MG63 (cell line): ENCODE data around the gene PPP2R5C. TPM values are rescaled to one million over a fixed set of nuclear protein-coding genes. Genes with fewer than 3 reads are reported as not detected.

Experiments used
- DNase-seq: peaks from one replicate; pipeline ENCODE4 v3.0.0-alpha.2; 2020
- H3K27me3 ChIP-seq: fragments of 250-450 bp; sonication (Bioruptor Pico); 2 replicates; pipeline ENCODE4 v1.5.1; 2020; ENCODE audit warnings: mild to moderate bottlenecking, moderate library complexity
- H3K36me3 ChIP-seq: fragments of 250-450 bp; sonication (Bioruptor Pico); 2 replicates; pipeline ENCODE4 v1.5.1; 2020; ENCODE audit warnings: mild to moderate bottlenecking, moderate library complexity
- H3K4me3 ChIP-seq: fragments of 250-450 bp; sonication (Bioruptor Pico); 2 replicates; pipeline ENCODE4 v1.5.1; 2020; ENCODE audit warnings: mild to moderate bottlenecking, moderate library complexity
- H3K9me3 ChIP-seq: fragments of 250-450 bp; sonication (Bioruptor Pico); 2 replicates; pipeline ENCODE4 v1.5.1; 2020; ENCODE audit warnings: mild to moderate bottlenecking, moderate library complexity
- total RNA-seq: library from RNA; depleted of rRNA; stranded (reverse); fragments of >200 nt; shearing (Covaris generic); gene quantifications from 2 replicates; pipeline ENCODE4 v1.2.3, GENCODE V29; 2014; ENCODE audit warnings: low replicate concordance

PPP2R5C gene
- total RNA-seq, 1 experiment from 2014 or later = 53.3 TPM

DNA sequence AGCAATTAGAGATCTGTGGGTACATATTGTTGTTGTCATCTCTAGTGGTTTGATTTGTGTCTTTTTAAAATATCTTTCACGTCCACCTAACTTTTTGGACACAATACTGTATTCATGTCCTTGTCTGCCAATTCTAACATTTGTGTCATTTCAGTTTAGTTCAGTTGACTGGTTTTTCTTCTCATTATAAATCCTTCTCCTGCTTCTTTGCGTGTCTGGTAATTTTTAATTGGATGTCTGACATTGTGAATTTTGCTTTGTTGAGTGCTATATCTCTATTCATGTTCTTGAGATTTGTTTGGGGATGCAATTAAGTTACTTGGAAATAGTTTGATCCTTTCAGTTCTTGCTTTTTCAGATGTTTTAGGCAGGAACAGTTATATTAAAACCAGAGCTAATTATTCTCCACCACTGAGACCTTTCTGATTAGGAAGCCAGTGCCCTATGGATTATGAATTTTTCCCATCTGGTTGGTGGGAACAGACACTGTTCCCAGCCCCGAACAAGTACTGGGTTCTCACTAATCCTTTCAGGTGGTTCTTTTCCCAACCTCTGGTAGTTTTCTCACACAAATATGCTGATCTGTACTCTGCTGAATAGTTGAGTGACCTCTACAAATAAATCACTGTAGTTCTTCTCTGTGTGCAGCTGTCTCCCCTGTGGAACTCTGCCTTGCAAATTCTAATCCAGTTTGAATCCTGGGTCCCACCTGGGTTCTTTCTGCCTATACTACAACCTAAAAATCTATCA lies 111.7 kb downstream of the PPP2R5C start:
- DNase-seq = no peak
- H3K36me3 ChIP-seq = no peaks in the 10 kb centered on the region
- no peaks in the 10 kb centered on the region for H3K9me3 ChIP-seq
- no peaks in the 10 kb centered on the region for H3K27me3 ChIP-seq
- H3K4me3 ChIP-seq = no peak overlapping the region

DNA sequence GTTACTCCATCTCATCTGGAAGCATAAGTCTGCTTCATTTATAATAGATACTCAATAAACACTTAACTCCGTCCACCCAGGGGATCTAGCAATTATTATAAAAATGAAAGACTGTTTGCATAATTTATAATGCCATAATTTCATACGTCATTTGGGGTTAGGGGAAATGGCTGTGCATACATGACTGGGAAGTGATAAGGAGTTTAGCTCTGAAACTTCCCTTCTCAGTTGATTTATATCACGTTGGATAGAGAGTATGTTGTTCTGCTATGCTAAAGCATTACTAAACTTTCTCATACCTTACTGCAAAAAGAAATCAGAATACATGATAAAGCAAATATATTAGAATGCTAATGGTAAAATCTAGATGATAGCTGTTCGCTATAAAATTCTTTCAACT lies 112.5 kb downstream of the PPP2R5C start:
- Histone ChIP-seq H3K9me3 (no peaks in the 10 kb centered on the region), H3K27me3 (no peaks in the 10 kb centered on the region), H3K36me3 (no peaks in the 10 kb centered on the region), H3K4me3 (no peak overlapping the region)
- no peak for DNase-seq

DNA sequence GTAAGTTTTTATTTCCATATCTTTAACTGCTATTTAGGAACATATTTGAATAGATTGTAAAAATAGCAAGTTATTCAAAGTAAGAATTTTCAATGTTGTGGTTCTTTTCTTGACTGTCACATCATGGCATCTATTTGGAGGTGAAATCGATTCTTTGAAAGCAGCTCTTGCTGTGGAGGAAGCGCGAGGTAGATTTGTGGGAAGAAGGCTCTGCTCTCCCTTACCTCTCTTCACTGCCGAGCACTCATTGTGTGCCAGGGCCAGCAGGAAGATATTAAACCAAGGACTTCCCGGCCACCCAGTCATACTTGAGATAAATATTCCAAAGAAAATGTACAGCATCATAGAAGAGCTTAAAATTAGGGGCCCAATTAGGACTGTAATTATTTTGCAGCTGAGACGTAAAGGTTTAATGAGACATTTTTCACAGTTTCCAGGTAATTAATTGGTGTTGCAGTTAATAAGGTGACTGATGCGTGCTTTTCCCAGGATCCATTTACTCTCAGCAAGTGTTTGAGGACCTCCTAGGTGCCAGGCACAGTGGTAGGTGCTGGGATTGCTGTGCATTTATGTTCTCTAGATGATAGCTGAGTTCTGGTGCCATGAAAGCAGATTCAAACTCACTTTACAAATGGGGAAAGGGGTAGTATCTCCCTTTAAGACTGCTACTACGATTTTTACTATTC lies 113.7 kb downstream of the PPP2R5C start:
- H3K36me3 ChIP-seq = no peaks in the 10 kb centered on the region
- no peaks in the 10 kb centered on the region for H3K27me3 ChIP-seq
- H3K4me3 ChIP-seq = no peak overlapping the region
- DNase-seq = no peak
- H3K9me3 ChIP-seq = no peaks in the 10 kb centered on the region

DNA sequence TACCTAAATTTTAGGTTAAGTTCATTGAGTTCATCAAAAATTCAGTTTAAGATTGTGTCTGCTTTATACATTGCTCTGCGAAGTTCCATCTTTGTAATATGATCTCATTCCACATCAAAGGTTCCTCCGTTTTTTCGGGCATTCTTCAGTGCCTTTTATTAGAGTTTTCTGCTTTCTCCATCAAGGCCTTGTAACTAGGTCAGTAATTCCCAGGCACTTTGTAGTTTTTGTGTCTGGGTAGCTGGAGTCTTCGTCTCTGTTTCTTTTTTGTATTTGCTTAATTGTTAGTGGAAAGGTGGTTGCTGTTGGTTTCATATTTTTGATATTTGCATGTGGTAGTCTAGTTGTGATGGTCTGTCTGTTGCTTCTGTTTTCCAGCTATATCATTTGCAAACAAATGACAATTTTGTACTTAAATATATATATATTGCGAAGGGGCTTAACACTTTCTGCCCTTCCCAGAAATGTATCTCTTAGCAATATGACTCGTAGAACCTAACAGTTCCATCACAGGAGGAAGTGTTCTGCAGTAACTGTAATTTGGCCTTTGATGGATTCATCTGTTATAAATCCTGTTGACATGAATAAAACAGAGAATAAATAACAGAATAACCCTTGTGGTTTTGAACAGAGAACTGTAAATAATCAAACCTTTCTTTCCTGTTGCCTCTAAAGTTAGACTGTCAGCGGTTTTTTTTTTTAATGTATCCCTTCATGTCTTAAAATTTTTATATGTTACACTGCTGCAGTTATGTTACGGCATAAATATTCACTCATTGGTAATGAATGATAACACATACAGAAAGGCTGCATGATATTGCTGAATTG lies 114.4 kb downstream of the PPP2R5C start:
- H3K9me3 ChIP-seq = no peaks in the 10 kb centered on the region

DNA sequence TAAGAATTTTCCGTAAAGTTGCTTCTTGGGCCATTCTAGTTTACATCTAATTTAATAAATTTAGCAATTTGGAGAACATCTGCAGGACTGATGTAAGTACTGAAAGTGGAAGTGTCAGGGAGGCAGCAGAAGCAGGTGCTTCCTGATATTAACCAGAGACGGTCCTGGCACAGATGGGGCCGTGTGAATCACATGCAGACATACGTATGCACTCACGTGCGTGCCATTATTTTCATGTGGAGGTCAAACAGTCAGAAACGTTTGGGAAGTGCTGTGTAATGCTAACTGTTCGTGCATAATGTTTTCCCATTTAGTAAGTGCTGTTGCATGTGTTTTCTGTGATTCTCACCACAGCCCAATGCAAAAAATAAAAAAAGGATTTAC lies 115.0 kb downstream of the PPP2R5C start:
- Histone ChIP-seq H3K27me3 (no peaks in the 10 kb centered on the region), H3K9me3 (no peaks in the 10 kb centered on the region), H3K4me3 (no peak overlapping the region), H3K36me3 (no peaks in the 10 kb centered on the region)
- peak; percentile 41 for DNase-seq

More for the DNA sequence above, 114.4 kb downstream of the PPP2R5C start:
- Histone ChIP-seq H3K4me3 (no peak overlapping the region), H3K27me3 (no peaks in the 10 kb centered on the region), H3K36me3 (no peaks in the 10 kb centered on the region)
- DNase-seq = no peak

DNA sequence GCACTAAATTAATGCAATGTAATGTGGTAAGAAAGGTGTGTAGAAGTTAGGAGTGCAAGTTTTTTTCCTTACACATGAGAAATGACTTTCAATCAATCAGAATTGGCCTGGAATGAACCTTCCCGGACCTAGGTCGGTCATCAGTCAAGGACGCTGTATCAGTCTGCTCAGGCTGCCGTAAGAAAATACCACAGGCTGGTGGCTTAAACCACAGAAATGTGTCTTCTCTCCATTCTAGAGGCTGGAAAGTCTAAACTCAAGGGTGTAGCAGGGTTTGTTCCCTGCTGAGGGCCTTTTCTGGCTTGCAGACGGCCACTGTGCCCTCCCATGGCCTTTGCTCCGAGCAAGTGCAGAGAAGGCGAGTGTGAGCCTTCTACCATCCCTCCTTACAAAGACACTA lies 116.3 kb downstream of the PPP2R5C start:
- no peaks in the 10 kb centered on the region for H3K9me3 ChIP-seq
- H3K4me3 ChIP-seq = no peak overlapping the region
- no peaks in the 10 kb centered on the region for H3K36me3 ChIP-seq
- no peaks in the 10 kb centered on the region for H3K27me3 ChIP-seq
- DNase-seq = no peak

DNA sequence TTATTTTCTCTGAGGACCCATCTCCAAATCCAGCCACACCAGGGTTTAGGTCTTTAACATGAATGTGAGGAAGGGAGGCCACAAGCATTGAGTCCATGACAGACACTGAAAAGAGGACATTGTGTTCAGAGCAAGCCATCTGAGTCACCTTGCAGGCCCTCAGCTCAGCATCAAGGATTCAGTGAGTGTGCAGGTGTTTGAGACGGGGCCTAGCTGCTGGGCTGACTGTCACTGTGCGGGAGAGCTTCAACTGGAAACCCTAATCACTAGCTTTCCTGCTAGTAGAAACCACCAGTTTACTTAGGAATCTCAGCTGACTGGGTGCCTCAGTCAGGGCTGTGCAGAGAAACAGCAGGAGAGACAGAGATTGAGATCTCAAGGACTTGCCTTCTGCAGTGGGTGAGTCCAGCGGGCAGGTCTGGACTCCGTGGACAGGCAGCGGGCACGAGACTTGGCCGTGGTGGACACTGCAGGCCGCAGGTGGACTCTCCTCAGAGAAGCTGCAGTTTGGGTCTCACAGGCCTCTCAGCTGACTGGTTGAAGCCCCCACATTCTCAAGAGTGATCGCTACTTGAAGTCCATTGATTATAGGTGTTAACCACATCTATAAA lies 116.8 kb downstream of the PPP2R5C start:
- no peaks in the 10 kb centered on the region for H3K27me3 ChIP-seq
- no peak for DNase-seq
- H3K4me3 ChIP-seq = no peak overlapping the region
- no peaks in the 10 kb centered on the region for H3K36me3 ChIP-seq
- H3K9me3 ChIP-seq = no peaks in the 10 kb centered on the region

DNA sequence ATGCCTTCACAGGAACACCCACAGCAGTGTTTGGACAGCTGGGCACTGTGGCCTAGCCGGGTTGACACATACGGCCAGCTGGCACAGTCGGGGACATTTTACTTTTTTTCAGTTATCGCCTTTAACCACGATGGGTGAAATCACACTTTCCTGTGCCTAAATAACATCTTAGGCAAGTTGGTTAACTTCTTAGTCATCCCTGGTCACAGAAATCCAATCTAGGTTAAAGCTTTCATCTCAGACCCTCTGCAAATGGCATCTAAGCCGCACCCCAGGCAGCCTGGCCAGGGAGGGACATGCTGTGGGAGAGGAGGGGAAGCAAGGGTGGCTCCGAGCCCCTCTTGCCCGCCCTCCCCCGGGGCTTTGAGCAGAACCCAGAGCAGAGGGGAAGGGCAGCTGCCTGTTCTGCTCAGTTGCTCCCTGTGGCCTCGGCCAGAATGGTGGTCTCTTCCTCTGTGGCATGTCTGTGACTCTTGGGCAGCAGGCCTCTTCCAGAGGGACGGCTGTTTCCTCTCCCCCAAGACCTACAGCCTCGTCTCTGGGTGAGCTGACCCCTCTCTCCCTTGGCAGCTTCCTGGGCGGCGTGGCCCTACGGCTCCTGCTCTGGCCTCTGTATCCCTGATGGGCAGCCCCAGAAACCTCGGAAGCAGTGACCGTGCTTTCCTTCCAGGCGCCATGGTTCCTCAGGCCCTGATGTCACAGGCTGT lies 117.5 kb downstream of the PPP2R5C start:
- no peaks in the 10 kb centered on the region for H3K27me3 ChIP-seq
- H3K4me3 ChIP-seq = no peak overlapping the region
- no peak for DNase-seq
- H3K36me3 ChIP-seq = 0 out of 2 replicates have a peak, but pooled peaks cover 3% of the 10 kb centered on the region
- H3K9me3 ChIP-seq = no peaks in the 10 kb centered on the region

DNA sequence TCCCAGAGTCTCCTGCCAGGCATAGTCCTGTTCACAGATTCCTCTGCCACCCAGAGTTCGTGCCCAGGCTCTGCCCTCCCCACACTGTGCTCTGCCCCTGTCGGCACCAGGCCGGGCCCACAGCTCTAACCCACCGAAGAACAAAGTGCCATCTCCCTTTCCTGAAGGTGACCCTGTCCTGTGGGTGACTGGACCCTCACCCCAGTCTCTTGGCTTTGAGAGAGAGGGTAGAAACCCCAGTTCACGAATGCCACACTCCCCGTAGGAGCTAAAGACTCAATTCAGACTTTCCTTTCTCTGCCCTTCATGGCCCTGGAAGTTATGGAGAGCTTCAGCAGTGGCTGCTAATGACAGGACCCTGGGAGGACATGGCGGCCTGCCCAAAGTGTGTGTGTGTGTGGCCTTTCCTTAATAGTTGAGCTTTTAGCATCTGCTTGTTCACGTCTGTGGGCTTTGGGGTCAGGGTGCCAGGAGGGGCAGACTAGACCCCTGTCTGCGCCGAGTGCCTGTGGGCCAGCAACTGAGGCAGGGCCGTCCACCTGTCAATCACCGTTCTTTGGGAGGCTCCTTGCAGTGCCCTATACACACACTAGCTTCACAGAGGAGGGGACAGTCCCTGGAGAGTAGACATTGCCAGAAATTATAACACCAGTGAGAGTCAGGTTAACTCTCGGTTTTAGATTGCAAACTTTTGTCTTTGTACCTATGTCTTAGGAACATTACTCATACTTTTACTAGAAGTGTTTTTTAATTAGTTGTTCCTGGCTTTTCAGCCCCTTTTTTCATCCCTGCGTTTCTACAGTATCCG lies 118.2 kb downstream of the PPP2R5C start:
- no peak for DNase-seq
- 0 out of 2 replicates have a peak, but pooled peaks cover 4% of the 10 kb centered on the region for H3K36me3 ChIP-seq
- H3K4me3 ChIP-seq = no peak overlapping the region
- no peaks in the 10 kb centered on the region for H3K9me3 ChIP-seq
- H3K27me3 ChIP-seq = no peaks in the 10 kb centered on the region

DNA sequence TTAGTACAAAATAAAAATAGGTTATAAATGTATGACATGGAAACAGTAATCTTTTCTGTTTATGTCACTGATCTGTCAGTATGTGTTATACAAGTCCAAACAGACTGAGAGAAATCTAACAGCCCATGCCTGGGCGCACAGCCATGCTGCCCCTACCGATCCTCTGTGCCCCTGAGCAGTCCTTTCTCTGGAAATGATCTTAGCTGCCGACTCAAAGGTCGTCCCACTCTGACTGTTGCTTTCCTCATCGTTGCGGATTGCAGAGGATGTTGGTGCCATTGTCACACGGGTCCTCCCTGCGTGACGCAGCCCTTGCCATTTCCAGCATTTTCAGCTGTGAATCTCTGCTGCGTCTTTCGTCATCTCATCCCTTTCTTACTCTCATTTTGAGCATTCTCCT lies 119.9 kb downstream of the PPP2R5C start:
- no peaks in the 10 kb centered on the region for H3K27me3 ChIP-seq
- no peaks in the 10 kb centered on the region for H3K9me3 ChIP-seq
- no peak overlapping the region for H3K4me3 ChIP-seq
- 0 out of 2 replicates have a peak, but pooled peaks cover 4% of the 10 kb centered on the region for H3K36me3 ChIP-seq
- no peak for DNase-seq

DNA sequence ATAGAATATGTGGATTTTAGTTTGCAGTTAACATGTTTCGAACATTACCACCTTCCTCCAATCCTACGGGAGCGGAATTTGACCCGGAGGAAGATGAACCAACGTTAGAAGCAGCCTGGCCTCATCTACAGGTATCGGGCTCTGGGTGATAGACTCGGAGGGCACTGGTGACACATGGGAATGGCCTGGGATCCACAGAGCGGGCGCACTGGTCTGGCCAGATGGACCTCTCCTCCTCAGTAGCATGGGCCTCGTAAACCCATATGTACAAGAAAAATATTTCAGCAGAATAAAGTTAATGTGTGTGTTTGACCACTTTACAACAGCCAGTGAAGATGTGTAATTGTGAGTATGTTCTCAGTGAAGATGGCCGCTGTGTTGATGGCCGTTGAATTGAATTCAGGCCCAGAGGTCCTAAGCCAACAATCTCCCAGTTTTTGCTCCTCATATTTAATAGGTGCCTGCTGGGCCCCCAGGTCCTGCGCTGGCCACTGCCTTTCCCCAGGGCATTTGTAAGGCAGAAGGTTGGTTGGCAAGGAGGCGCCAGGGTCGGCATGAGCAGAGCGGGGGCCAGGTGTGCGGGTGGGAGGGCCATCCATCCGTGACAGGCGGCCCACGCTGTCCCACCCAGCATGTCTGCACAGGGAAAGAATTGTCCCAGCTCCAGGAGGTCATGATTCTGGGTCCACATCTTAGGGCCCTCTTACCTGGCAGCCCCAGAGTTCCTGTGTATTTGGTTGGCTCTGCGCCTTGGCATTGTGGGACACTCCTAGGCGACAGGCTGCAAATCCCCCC lies 120.8 kb downstream of the PPP2R5C start:
- no peaks in the 10 kb centered on the region for H3K9me3 ChIP-seq
- H3K27me3 ChIP-seq = no peaks in the 10 kb centered on the region
- H3K4me3 ChIP-seq = no peak overlapping the region
- 0 out of 2 replicates have a peak, but pooled peaks cover 4% of the 10 kb centered on the region for H3K36me3 ChIP-seq
- DNase-seq = no peak

DNA sequence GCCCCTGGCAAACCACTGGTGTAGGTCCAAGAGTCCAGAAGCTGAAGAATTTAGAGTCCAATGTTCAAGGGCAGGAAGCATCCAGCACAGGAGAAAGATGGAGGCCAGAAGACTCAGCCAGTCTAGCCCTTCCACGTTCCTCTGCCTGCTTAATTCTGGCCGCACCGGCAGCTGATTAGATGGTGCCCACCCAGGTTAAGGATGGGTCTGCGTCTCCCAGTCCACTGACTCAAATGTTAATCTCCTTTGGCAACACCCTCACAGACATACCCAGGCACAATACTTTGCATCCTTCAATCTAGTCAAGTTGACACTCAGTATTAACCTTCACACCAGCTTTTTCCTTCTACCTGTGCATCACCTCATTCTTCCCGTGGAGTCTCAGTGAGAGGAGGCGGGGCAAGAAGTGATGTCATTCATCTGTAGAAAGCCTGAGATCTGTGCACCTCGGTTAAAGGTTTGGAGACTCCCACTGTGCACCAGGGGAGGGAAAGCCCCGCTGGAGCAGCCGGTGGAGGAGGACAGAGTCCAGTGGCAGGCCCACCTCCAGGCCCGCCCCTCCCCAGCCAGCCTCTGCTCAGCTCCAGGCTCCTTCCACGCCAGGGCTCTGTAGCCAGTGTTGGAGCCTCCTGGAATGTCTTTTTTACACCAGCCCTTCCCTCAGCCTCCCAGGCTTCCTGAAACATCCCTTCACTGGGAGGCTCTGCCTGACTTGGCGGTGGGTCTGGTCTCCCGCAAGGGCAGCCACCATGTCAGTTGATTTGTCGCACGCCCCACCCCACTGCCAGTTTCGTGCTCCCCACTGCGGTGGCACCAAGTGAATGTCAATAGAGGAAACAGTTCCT lies 122.8 kb downstream of the PPP2R5C start:
- no peak for DNase-seq
- 0 out of 2 replicates have a peak, but pooled peaks cover 4% of the 10 kb centered on the region for H3K36me3 ChIP-seq
- no peak overlapping the region for H3K4me3 ChIP-seq
- no peaks in the 10 kb centered on the region for H3K27me3 ChIP-seq
- H3K9me3 ChIP-seq = no peaks in the 10 kb centered on the region

DNA sequence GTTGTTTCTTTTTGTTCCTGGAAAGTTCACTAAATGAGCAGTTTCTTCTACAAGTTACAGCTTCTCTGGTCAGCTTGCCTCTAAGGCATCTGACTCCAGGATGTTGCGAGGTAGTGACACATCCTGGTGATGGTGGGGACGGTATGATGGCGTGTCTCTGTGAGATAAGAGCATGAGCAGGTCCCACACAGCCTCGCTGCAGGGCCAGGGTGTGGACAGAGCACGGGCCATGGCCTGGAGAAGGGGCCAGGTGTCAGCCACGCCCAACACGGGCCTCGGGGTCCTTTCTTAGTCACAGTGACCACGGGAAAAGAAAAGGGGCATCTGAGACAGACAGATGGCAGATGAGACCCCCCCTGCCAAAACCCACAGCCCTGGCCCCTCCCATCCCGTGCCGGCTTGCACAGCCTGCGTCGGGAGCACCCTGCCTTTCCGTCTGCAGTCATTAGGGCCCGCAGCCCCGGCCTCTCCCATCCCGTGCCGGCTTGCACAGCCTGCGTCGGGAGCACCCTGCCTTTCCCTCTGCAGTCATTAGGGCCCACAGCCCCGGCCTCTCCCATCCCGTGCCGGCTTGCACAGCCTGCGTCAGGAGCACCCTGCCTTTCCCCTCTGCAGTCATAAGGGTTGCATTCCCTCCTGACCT lies 123.5 kb downstream of the PPP2R5C start:
- DNase-seq = no peak
- Histone ChIP-seq H3K36me3 (0 out of 2 replicates have a peak, but pooled peaks cover 4% of the 10 kb centered on the region), H3K4me3 (no peak overlapping the region), H3K9me3 (no peaks in the 10 kb centered on the region), H3K27me3 (no peaks in the 10 kb centered on the region)

DNA sequence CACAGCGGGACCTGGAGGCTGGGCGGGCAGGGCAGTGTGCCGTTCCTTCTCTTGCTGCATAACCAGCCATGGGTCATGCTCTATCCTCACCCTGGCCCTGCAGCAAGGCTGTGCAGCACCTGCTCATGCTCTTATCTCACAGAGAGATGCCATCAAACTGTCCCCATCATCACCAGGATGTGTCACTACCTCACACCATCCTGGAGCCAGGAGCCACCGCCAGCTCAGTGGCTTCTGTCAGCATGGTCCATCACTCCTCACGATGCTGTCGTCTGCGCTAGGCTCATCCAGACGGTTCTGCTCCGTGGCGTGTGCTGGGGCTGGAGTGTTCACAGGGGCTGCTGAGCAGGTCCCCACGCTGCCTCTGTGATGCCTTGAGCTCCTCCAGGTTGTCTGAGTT lies 125.7 kb downstream of the PPP2R5C start:
- no peaks in the 10 kb centered on the region for H3K27me3 ChIP-seq
- H3K36me3 ChIP-seq = 0 out of 2 replicates have a peak, but pooled peaks cover 4% of the 10 kb centered on the region
- no peaks in the 10 kb centered on the region for H3K9me3 ChIP-seq
- no peak for DNase-seq
- no peak overlapping the region for H3K4me3 ChIP-seq
